ENCODE measurements around the gene RGS6. TPM values are rescaled to one million over a fixed set of nuclear protein-coding genes. Genes with fewer than 3 reads are reported as not detected.

The RGS6 gene
- total RNA-seq, 1 experiment from 2014 or later, result not detected

DNA sequence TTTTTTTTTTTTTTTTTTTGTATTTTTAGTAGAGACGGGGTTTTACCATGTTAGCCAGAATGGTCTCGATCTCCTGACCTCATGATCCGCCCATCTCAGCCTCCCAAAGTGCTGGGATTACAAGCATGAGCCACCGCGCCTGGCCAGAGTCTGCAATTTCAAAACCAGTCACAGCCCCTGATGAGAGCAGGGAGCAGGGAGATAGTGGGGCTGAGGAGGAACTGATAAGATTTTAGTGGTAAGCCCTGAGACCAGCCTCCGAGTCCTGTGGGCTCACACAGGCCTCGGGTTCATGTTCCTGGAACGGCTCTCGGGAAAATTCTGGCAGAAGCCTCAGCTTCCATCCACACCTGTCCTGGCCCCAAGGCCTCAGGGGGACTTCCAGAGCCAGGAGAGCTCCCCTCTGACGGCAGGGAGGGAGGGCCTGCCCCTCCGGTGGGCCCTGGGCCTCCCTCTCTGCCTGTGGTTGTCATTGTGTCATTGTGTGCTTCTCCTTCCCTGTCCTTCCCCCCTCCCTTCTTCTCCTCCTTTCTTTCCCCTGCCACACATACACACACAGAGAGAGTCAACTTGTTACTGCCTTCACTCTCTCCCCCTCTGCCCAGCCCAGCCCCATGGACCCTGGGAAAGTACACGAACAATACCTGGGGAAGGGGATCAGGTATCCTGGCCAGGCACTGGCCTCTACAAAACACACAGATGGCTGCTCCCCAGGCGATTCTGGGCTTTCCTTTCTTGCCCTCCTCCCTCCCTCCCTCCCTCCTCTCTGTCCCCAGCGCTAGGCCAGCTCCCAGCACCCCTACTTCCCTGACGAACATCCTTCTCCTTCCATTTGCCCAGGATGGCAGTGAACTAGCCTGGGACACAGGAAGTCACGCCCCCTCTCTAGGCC, 667.6 kb downstream of the RGS6 start:
- H3K27me3 Mint-ChIP-seq (ENCODE audit: unreplicated experiment), result peaks cover 72% of the 10 kb centered on the region
- H3K9me3 Mint-ChIP-seq (ENCODE audit: low read depth, unreplicated experiment), result no peaks in the 10 kb centered on the region
- H3K4me1 Mint-ChIP-seq (ENCODE audit: low read depth, unreplicated experiment), result no peaks in the 10 kb centered on the region
- CTCF ChIA-PET, result no interaction called here
- BruUV-seq (replicated peaks), result no TSS peak
- no peaks in the 10 kb centered on the region for H3K36me3 Mint-ChIP-seq (ENCODE audit: insufficient read depth, unreplicated experiment)
- H3K4me3 Mint-ChIP-seq (ENCODE audit: low read depth, unreplicated experiment), result no peak overlapping the region
- no peak overlapping the region for H3K27ac Mint-ChIP-seq (ENCODE audit: unreplicated experiment)
- intact Hi-C loops (cut with micrococcal nuclease; ENCODE audit: unreplicated experiment), result no loop called here
- DNase-seq, result no peak
- TF ChIP-seq, protein P1, sequence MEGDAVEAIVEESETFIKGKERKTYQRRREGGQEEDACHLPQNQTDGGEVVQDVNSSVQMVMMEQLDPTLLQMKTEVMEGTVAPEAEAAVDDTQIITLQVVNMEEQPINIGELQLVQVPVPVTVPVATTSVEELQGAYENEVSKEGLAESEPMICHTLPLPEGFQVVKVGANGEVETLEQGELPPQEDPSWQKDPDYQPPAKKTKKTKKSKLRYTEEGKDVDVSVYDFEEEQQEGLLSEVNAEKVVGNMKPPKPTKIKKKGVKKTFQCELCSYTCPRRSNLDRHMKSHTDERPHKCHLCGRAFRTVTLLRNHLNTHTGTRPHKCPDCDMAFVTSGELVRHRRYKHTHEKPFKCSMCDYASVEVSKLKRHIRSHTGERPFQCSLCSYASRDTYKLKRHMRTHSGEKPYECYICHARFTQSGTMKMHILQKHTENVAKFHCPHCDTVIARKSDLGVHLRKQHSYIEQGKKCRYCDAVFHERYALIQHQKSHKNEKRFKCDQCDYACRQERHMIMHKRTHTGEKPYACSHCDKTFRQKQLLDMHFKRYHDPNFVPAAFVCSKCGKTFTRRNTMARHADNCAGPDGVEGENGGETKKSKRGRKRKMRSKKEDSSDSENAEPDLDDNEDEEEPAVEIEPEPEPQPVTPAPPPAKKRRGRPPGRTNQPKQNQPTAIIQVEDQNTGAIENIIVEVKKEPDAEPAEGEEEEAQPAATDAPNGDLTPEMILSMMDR (IDR thresholded peaks at IDR 0.05; ENCODE audit: unreplicated experiment), result no peak

DNA sequence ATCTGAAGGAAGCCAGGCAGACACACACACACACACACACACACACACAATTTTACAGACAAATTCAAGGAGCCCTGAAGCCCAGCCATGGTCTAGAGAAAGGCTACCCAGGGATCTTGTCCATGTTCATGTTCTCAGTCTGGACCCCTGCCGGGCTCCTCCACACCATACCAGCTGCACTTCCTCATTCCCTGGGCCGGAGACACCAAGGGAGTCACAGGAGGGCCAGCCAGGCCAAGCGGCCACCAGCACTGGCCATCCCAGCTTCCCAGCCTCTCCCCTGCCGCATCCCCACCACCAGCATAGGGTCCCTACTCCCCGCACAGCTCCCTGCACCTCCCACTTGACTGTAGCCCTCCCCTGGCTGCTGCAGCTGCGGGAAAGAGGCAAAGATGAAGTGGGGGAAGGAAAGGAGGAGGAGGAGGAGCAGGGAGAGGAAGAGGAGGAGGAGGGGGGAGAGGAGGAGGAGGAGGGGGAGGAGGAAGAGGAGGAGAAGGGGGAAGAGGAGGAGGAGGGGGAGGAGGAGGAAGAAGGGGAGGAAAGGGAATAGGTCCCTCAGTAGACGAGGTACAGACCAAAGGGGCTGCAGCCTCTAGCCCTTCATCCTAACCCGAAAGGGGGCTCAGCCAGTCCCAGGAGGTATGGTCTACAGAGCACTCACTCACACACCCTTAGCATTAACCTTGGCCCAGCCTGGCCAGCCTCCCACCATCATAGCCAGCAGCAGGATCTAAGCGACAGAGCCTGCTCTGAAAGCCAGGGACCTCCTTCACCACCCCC, 668.5 kb downstream of the RGS6 start:
- peaks cover 67% of the 10 kb centered on the region for H3K27me3 Mint-ChIP-seq (ENCODE audit: unreplicated experiment)
- TF ChIP-seq, protein P1 (IDR thresholded peaks at IDR 0.05; ENCODE audit: unreplicated experiment), result no peak
- intact Hi-C loops (cut with micrococcal nuclease; ENCODE audit: unreplicated experiment), result no loop called here
- H3K36me3 Mint-ChIP-seq (ENCODE audit: insufficient read depth, unreplicated experiment), result no peaks in the 10 kb centered on the region
- BruUV-seq (replicated peaks), result no TSS peak
- DNase-seq, result no peak
- H3K4me3 Mint-ChIP-seq (ENCODE audit: low read depth, unreplicated experiment), result no peak overlapping the region
- H3K27ac Mint-ChIP-seq (ENCODE audit: unreplicated experiment), result no peak overlapping the region
- H3K9me3 Mint-ChIP-seq (ENCODE audit: low read depth, unreplicated experiment), result no peaks in the 10 kb centered on the region
- H3K4me1 Mint-ChIP-seq (ENCODE audit: low read depth, unreplicated experiment), result no peaks in the 10 kb centered on the region
- CTCF ChIA-PET, result interaction anchor here (0.7 kb wide), 1 partner anchor 1020 kb away, joined by 4 read pairs; no protein-coding TSS in a partner anchor

DNA sequence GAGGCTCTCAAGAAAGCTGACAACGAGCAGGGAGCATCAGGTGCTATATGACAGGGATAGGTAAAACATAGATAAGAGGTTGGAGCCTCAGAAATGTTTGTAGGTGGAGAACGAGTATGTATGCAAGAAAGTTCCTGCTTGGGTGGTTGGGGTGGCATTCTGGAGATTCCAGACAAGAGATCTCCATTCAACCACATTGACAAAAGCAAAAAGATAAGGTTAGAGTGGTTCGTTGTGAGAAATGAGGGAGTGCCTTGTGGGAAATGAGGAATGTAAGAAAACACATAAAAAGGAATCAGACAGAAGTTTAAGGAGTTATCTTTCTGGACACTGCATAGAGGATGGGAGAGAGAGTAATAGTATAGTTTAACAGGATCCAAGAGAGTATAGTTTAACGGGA, 671.4 kb downstream of the RGS6 start:
- DNase-seq, result no peak
- intact Hi-C loops (cut with micrococcal nuclease; ENCODE audit: unreplicated experiment), result no loop called here
- BruUV-seq (replicated peaks), result no TSS peak
- Mint-ChIP-seq H3K4me1 (ENCODE audit: low read depth, unreplicated experiment) (peaks cover 8% of the 10 kb centered on the region), H3K27me3 (ENCODE audit: unreplicated experiment) (peaks cover 51% of the 10 kb centered on the region), H3K27ac (ENCODE audit: unreplicated experiment) (no peak overlapping the region), H3K36me3 (ENCODE audit: insufficient read depth, unreplicated experiment) (no peaks in the 10 kb centered on the region), H3K9me3 (ENCODE audit: low read depth, unreplicated experiment) (no peaks in the 10 kb centered on the region), H3K4me3 (ENCODE audit: low read depth, unreplicated experiment) (no peak overlapping the region)
- TF ChIP-seq, protein P1 (IDR thresholded peaks at IDR 0.05; ENCODE audit: unreplicated experiment), result no peak
- CTCF ChIA-PET, result no interaction called here

DNA sequence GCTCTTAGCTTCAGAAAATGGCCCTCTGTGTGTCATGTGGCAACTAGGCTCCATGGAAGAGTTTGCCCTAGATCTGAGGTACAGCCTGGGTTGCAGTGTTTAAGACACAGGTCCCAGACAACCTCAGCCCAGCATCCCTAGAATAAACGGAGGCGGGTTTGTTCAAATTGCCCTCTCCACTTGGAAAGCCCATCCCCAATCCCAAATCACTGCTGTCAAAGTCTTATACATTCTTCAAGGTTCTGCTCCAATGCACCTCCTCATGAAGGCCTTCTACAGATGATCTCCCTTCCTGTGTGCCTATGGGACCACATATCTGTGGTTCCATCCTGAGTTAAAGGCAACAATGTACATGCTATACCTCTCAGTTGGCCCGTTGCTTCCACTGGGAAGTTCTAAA, 671.9 kb downstream of the RGS6 start:
- peaks cover 13% of the 10 kb centered on the region for H3K4me1 Mint-ChIP-seq (ENCODE audit: low read depth, unreplicated experiment)
- CTCF ChIA-PET, result no interaction called here
- DNase-seq, result no peak
- H3K27me3 Mint-ChIP-seq (ENCODE audit: unreplicated experiment), result peaks cover 51% of the 10 kb centered on the region
- TF ChIP-seq, protein P1 (IDR thresholded peaks at IDR 0.05; ENCODE audit: unreplicated experiment), result no peak
- H3K27ac Mint-ChIP-seq (ENCODE audit: unreplicated experiment), result no peak overlapping the region
- no peaks in the 10 kb centered on the region for H3K9me3 Mint-ChIP-seq (ENCODE audit: low read depth, unreplicated experiment)
- no TSS peak for BruUV-seq (replicated peaks)
- H3K36me3 Mint-ChIP-seq (ENCODE audit: insufficient read depth, unreplicated experiment), result no peaks in the 10 kb centered on the region
- intact Hi-C loops (cut with micrococcal nuclease; ENCODE audit: unreplicated experiment), result no loop called here
- no peak overlapping the region for H3K4me3 Mint-ChIP-seq (ENCODE audit: low read depth, unreplicated experiment)
